Measurements from ENCODE around the gene NEK10.

NEK10 gene

DNA sequence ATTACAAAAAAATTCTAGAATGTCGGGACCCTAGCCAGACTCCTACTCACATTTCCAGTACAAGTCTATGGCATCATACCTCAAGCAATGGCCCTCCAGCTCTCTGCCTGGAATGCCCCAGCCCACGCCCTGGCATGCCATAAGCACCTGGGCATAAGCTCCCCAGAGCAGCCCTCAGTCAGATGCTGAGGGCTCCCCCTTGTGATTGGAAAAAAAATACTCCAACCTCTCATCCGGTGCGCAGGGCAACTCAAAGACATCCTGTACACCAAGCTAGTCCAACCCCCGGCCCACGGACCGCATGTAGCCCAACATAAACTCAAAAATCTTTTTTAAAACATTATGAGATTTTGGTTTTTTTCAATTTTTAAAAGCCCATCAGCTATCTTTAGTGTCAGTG, 115.4 kb downstream of the NEK10 start:
- Mint-ChIP-seq H3K36me3 (peaks cover 4% of the 10 kb centered on the region), H3K4me1 (ENCODE audit: low read depth) (no peaks in the 10 kb centered on the region), H3K4me3 (no peak overlapping the region), H3K27ac (no peak overlapping the region), H3K27me3 (peaks cover 14% of the 10 kb centered on the region), H3K9me3 (ENCODE audit: low read depth) (peaks cover 7% of the 10 kb centered on the region)

DNA sequence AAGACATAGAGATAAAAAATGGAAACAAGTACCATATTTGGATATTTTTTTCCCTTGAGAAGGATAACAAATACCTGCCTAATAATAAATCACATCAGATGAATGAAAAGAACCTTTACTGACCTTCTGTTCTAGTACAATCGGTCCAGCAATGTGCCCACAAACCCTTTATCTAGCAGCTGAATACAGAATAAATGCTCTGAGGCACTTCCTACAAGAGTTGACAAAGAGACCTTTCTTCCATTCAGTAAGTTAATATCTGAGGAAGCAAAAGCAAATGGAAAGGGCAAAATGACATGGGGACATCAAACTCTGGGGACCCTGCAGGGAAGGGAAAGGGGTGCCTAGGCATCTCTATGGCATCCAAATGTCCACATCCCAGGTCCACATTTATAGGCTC, 115.8 kb downstream of the NEK10 start:
- H3K9me3 Mint-ChIP-seq (ENCODE audit: low read depth) = peaks cover 7% of the 10 kb centered on the region
- H3K4me1 Mint-ChIP-seq (ENCODE audit: low read depth) = no peaks in the 10 kb centered on the region
- peaks cover 4% of the 10 kb centered on the region for H3K36me3 Mint-ChIP-seq
- H3K27ac Mint-ChIP-seq = no peak overlapping the region
- H3K27me3 Mint-ChIP-seq = peaks cover 14% of the 10 kb centered on the region
- no peak overlapping the region for H3K4me3 Mint-ChIP-seq

DNA sequence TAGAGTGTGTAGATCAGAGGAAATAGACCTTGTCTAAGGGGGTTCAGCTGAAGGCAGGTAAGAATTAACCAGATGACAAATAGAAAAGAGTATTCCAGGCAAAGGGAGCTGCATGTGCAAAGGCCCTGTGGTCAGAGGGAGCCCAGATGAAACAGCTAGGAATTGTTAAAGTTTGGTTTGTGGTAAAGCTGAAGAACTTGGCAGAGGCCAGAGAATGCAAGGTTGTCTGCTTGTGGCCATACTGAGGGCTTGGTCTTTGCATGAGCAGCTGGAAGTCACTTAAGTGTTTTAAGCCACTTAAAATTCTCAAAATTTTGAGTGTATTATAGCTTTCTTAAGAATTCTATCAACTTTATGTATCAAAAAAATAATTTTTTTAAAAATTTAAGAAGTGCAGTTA, 116.5 kb downstream of the NEK10 start:
- Mint-ChIP-seq H3K4me1 (ENCODE audit: low read depth) (no peaks in the 10 kb centered on the region), H3K27ac (no peak overlapping the region), H3K36me3 (peaks cover 4% of the 10 kb centered on the region), H3K4me3 (no peak overlapping the region), H3K27me3 (peaks cover 14% of the 10 kb centered on the region), H3K9me3 (ENCODE audit: low read depth) (peaks cover 7% of the 10 kb centered on the region)

DNA sequence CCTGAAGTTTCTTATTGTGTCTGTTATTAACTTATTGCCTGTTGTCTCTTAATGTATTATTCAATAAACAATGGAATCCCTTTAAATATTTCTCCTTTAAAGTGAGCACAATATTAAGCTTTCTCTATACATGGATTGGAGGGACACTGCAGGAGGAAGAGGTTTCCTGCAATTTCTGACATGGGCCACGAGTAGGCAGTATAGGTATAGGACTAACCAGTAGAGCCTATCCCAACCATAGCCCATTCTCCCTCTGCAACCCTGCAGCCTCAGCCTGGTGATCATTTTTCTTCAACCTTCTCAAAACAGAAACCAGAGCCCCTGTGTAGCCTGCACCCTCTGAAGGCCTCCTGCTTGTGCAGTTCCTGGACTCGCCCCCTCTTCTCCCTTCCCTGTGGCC, 124.8 kb downstream of the NEK10 start:
- Mint-ChIP-seq H3K4me3 (no peak overlapping the region), H3K4me1 (ENCODE audit: low read depth) (no peaks in the 10 kb centered on the region), H3K9me3 (ENCODE audit: low read depth) (peaks cover 5% of the 10 kb centered on the region), H3K27ac (no peak overlapping the region), H3K27me3 (peaks cover 1% of the 10 kb centered on the region), H3K36me3 (peaks cover 2% of the 10 kb centered on the region)

DNA sequence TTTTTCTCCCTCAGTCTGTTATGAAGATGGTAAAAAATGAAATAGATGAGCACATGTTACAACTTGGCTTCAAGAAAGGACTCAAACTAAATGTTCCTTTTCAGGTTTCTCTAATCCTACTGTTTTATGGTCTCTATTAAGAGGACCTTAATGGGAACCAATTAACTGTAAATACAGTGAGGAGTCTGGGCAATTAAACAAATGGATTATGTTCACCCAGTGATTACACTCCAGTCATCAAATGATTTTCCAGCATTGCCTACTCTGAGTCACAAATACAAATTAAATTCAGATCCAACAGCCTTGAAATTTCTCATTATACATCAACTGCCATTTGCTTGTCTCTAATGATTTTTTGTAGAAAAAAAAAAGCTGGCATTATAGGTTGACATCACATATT, 129.2 kb downstream of the NEK10 start:
- Mint-ChIP-seq H3K27ac (no peak overlapping the region), H3K27me3 (no peaks in the 10 kb centered on the region), H3K4me3 (no peak overlapping the region), H3K36me3 (peaks cover 6% of the 10 kb centered on the region), H3K9me3 (ENCODE audit: low read depth) (peaks cover 21% of the 10 kb centered on the region), H3K4me1 (ENCODE audit: low read depth) (no peaks in the 10 kb centered on the region)

DNA sequence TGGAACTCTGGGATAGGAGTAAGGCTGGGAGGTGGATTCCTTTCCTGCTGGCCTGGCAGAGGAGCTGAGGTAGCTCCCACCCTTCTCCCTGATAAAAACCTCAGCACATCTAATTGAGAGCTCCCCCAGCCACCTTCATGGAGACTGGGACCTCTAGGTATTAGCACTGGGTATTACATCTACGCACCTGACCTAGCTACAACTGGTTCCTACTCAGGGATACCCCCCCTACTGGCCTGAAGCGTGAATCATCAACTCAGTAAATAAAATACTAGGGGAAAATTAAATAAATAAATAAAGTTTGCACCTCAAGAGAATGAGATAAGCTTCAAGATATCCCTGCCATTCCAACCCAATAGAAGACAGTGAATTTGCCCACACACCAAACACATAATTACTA, 140.4 kb downstream of the NEK10 start:
- Mint-ChIP-seq H3K27ac (no peak overlapping the region), H3K27me3 (peaks cover 10% of the 10 kb centered on the region), H3K4me1 (ENCODE audit: low read depth) (peaks cover 7% of the 10 kb centered on the region), H3K4me3 (no peak overlapping the region), H3K9me3 (ENCODE audit: low read depth) (peaks cover 10% of the 10 kb centered on the region), H3K36me3 (peaks cover 2% of the 10 kb centered on the region)

DNA sequence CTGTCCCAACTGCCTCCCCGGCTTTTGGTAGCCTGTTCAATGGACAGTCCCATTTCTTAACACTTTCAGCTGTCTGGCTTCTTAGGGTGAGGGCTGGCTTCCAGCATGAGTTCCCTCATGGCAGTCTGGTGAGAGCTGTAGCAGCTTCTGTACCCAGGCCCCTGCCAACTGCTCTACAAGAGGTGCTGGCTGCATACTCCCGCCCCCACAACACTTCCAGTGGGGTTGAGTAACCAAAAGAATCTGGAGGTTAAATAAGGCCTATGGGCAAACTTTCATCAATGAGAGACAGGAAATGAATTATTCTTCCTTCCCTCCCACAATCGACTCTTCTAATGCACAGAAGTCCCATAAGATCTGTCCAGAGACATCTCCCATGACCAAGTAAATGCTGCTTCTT, 145.0 kb downstream of the NEK10 start:
- peaks cover 15% of the 10 kb centered on the region for H3K4me1 Mint-ChIP-seq (ENCODE audit: low read depth)
- no peak overlapping the region for H3K4me3 Mint-ChIP-seq
- peaks cover 4% of the 10 kb centered on the region for H3K27me3 Mint-ChIP-seq
- H3K9me3 Mint-ChIP-seq (ENCODE audit: low read depth) = no peaks in the 10 kb centered on the region
- H3K27ac Mint-ChIP-seq = no peak overlapping the region
- no peaks in the 10 kb centered on the region for H3K36me3 Mint-ChIP-seq

DNA sequence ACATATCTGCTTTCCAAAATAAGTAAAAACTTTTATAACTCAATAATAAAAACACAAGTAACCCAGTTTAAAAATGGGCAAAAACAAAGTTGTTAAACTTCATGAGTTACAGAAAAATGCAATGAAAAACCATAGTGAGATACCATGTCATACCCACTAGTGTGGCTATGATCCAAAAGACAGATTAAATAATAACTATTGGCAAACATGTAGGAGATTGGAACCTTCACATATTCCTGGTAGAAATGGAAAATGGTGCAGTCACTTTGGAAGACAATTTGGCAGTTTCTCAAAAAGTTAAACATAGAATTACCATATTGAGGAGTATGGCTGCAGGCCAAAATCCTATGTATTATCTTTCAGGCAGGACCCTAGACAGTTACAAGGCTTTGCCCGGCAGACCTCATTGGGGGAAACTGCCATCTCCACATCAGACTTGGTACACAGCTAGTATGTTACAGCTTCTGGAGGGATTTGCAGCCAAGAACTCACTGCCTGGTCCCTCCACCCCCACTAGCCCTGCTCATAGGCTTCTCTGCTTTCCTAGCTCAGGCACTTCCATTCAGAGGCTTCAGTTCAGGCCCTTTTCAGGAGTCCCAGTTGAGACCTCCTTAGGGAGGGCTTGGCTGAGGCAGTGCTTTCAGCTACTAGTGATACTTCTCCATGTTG, 147.8 kb downstream of the NEK10 start:
- Mint-ChIP-seq H3K4me1 (ENCODE audit: low read depth) (peaks cover 15% of the 10 kb centered on the region), H3K27me3 (no peaks in the 10 kb centered on the region), H3K27ac (no peak overlapping the region), H3K9me3 (ENCODE audit: low read depth) (no peaks in the 10 kb centered on the region), H3K36me3 (no peaks in the 10 kb centered on the region), H3K4me3 (no peak overlapping the region)

DNA sequence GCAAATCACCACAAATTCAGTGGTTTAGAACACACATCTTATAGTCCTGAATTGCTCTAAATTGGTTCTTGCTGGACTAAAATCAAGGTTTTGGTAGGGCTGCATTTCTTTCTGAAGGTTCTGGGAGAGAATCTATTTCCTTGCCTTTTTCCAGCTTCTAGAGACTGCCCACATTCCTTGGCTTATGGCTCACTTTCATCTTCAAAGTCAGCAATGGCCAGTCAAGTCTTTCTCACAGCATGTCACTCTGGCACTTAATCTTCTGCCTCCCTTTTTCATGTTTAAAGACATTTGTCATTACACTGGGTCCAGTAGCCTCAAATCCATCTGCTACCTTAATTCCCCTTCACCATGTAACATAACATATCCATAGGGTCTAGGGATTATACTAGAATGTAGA, 149.0 kb downstream of the NEK10 start:
- H3K9me3 Mint-ChIP-seq (ENCODE audit: low read depth) = no peaks in the 10 kb centered on the region
- peaks cover 15% of the 10 kb centered on the region for H3K4me1 Mint-ChIP-seq (ENCODE audit: low read depth)
- no peaks in the 10 kb centered on the region for H3K36me3 Mint-ChIP-seq
- H3K27me3 Mint-ChIP-seq = no peaks in the 10 kb centered on the region
- H3K27ac Mint-ChIP-seq = no peak overlapping the region
- no peak overlapping the region for H3K4me3 Mint-ChIP-seq

DNA sequence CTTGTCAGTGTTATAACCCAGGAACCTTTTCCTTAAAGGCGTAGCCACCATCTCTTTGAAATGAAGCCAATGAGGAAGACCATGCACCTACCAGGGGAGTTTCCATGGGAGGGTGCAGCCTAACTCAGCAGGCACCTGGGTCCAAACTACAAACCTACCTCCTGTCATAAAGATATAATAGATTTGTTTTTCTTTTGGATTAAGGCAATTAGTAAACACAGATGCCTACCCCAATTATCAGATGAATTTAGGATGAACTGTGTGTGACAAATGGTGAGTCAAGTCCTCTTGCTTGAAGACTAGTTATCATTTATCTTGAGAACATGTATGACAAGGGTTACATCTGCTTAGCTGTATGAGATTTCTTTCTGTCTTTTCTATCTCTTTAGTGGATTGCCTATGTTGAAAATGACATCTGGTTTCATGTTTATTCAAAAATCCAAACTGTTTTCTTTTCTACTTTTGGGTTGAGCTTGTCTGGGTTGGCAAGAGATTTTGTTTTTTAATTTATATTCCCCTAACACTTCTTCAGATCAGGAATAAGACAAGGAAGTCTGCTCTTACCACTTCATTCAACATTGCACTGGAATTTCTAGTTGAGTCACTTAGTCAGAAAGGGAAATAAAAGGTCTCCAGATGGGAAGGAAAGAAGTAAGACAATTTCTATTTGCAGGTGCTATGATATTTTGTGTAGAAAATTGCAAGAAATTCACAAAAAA, 149.9 kb downstream of the NEK10 start:
- Mint-ChIP-seq H3K27me3 (no peaks in the 10 kb centered on the region), H3K27ac (no peak overlapping the region)

DNA sequence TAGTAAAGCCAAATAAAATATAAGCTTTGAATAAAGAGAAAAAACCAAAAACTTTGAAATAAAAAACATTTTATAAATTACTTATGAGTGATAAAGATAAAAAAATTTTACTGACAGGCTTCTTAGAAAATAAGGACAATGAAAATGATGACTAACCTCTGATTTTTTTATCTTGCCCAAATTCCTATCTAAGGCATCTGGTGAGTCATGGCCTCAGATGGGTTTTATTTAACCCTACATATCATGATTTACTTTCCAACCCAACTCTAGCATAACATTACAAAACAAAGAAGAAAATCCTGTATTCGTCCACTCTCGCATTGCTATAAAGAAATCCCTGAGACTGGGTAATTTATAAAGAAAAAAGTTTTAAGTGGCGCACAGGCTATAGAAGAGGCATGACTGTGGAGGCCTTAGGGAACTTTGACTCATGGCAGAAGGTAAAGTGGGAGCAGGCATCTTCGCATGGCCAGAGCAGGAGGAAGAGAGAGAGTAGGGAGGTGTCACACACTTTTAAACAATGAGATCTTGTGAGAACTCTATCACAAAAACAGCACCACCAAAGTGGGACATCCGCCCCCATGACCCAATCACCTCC, 152.1 kb downstream of the NEK10 start:
- H3K9me3 Mint-ChIP-seq (ENCODE audit: low read depth) = no peaks in the 10 kb centered on the region
- no peak overlapping the region for H3K27ac Mint-ChIP-seq
- peaks cover 1% of the 10 kb centered on the region for H3K27me3 Mint-ChIP-seq

More for the DNA sequence above, 149.9 kb downstream of the NEK10 start:
- no peaks in the 10 kb centered on the region for H3K36me3 Mint-ChIP-seq
- peaks cover 12% of the 10 kb centered on the region for H3K4me1 Mint-ChIP-seq (ENCODE audit: low read depth)
- H3K9me3 Mint-ChIP-seq (ENCODE audit: low read depth) = no peaks in the 10 kb centered on the region
- H3K4me3 Mint-ChIP-seq = no peak overlapping the region

DNA sequence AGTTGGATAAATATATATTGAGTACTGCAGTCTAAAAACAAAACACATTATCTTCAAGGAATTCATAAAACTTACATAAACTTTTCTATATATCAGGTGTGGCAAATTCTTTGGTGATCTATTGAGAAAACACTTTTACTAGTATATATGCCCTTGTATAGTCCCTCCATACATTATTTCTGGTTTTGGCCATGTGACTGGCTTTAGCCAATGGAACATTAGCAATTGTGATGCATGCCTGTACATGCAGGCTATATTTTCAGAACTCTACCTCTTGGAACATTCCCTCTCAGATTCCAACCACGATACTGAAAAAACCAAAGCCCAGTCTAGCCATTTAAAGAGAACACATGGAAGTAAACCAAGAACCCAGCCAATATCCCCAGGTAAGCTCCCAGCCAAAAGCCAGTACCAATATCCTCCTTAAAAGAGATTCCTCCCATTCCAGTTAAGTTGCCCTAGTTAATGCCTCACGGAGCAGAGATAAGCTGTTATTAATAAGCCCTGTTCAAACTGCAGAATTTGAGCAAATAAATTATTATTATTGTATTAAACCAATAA, 152.8 kb downstream of the NEK10 start:
- Mint-ChIP-seq H3K27me3 (peaks cover 1% of the 10 kb centered on the region), H3K27ac (no peak overlapping the region), H3K9me3 (ENCODE audit: low read depth) (no peaks in the 10 kb centered on the region), H3K36me3 (no peaks in the 10 kb centered on the region), H3K4me1 (ENCODE audit: low read depth) (no peaks in the 10 kb centered on the region), H3K4me3 (no peak overlapping the region)

More for the DNA sequence above, 152.1 kb downstream of the NEK10 start:
- no peak overlapping the region for H3K4me3 Mint-ChIP-seq
- H3K36me3 Mint-ChIP-seq = no peaks in the 10 kb centered on the region
- H3K4me1 Mint-ChIP-seq (ENCODE audit: low read depth) = no peaks in the 10 kb centered on the region

DNA sequence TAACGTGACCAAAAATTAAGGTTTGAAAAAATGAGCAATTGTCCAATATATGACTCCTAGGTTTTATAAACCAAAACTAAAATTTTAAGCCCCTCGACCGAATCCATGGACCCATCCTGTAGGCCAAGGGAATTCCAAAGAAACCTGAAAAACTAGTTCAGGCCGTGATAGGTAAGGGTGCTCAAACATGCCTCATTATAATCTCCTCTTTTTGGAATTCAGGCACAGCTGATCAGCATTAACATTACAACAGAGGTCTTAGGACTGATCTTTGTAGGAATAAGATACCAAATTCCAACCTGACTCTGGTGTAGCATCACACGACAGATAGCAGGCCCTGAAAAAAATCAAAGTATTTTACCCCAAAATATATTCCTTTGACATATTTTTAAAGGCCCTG, 155.7 kb downstream of the NEK10 start:
- Mint-ChIP-seq H3K27ac (no peak overlapping the region), H3K9me3 (ENCODE audit: low read depth) (no peaks in the 10 kb centered on the region)

DNA sequence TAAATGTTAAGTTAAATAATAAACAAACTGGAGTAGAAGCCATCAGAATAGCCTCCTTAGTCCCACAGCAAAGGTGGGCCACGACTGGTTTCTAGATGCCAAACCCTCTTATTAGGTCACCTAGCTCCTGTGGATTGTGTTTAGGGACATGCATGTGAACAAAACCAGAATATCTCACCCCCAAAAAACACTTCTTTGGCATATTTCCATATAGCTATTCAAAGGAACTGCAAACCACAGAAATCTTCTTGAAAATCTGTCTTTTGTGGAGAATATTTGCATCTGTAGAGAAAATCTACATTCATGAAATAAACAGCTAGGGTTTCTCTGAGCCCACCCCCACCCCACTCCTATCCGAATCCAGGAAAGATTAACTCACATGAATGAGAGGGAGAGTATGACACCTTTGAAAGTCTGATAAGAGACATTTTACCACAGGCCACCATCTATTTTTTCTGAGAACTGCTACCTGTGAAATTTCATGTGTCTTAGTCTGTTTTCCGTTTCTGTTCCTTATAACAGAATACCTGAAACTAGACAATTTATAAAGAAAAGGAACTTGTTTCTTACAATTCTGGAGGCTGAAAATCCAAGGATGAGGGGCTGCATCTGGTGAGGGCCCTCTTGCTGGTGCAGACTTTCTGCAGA, 159.4 kb downstream of the NEK10 start:
- no peaks in the 10 kb centered on the region for H3K9me3 Mint-ChIP-seq (ENCODE audit: low read depth)
- H3K27me3 Mint-ChIP-seq = peaks cover 1% of the 10 kb centered on the region
- H3K36me3 Mint-ChIP-seq = no peaks in the 10 kb centered on the region
- H3K4me3 Mint-ChIP-seq = no peak overlapping the region
- H3K27ac Mint-ChIP-seq = no peak overlapping the region
- H3K4me1 Mint-ChIP-seq (ENCODE audit: low read depth) = no peaks in the 10 kb centered on the region

More for the DNA sequence above, 155.7 kb downstream of the NEK10 start:
- Mint-ChIP-seq H3K4me1 (ENCODE audit: low read depth) (no peaks in the 10 kb centered on the region), H3K36me3 (no peaks in the 10 kb centered on the region), H3K4me3 (no peak overlapping the region), H3K27me3 (peaks cover 1% of the 10 kb centered on the region)
